K562 (cell line): Measurements from ENCODE around the gene SYPL2. TPM values are rescaled to one million over a fixed set of nuclear protein-coding genes. Genes with fewer than 3 reads are reported as not detected.
A peak's percentile ranks its signal among the peaks of the same experiment; 100 is the strongest.

Experiments used
- CHD4 ChIP-seq: fragments of 200-600 bp; sonication (generic); IDR thresholded peaks from 3 replicates; pipeline ENCODE4 v1.6.1; 2012; ENCODE audit warnings: low read depth, mild to moderate bottlenecking, mixed read lengths, low read length, inconsistent platforms; ENCODE audit not compliant: insufficient read depth, insufficient replicate concordance, poor library complexity, severe bottlenecking
- ESRRA ChIP-seq: fragments of 450-650 bp; IDR thresholded peaks from 2 replicates; pipeline ENCODE4 v1.6.1; 2014; ENCODE audit warnings: low read depth, mild to moderate bottlenecking, moderate library complexity, borderline replicate concordance
- HIVEP1 ChIP-seq: fragments of 250-450 bp; sonication (Bioruptor Pico); IDR thresholded peaks from 2 replicates; pipeline ENCODE4 v1.4.0; 2020; ENCODE audit warnings: mild to moderate bottlenecking
- IFI16 ChIP-seq: fragments of 250-450 bp; sonication (Bioruptor Pico); IDR thresholded peaks from 2 replicates; pipeline ENCODE4 v2.1.2; 2022; ENCODE audit warnings: mild to moderate bottlenecking, inconsistent platforms
- MTA1 ChIP-seq: fragments of 450-650 bp; IDR thresholded peaks from 2 replicates; pipeline ENCODE4 v1.6.1; 2017; ENCODE audit warnings: borderline replicate concordance
- SAFB2 ChIP-seq: fragments of 200-400 bp; formaldehyde crosslinking; IDR thresholded peaks from 2 replicates; pipeline ENCODE4 v1.6.1; 2018; ENCODE audit warnings: borderline replicate concordance, low read length, low read depth, moderate library complexity; ENCODE audit not compliant: severe bottlenecking
- TEAD4 ChIP-seq, 2 experiments: sonication (generic) in 1 of 2; formaldehyde crosslinking in 1 of 2; IDR thresholded peaks; 2 replicates each; pipeline versions ENCODE4 v1.6.1 to v1.8.0; 2012 to 2022; ENCODE audit warnings: borderline replicate concordance in 1 of 2, inconsistent platforms in 1 of 2, low read length in 1 of 2, mild to moderate bottlenecking in 1 of 2, missing genetic modification reagents in 1 of 2
- XRCC4 ChIP-seq: IDR thresholded peaks from one replicate; pipeline ENCODE4 v1.6.1; 2011; ENCODE audit not compliant: insufficient read depth, insufficient read length; ENCODE audit errors: extremely low read depth
- ZNF551 ChIP-seq: fragments of 250-450 bp; sonication (Bioruptor Pico); IDR thresholded peaks from 2 replicates; pipeline ENCODE4 v1.5.0; 2021; ENCODE audit warnings: mild to moderate bottlenecking, moderate library complexity
- polyA plus RNA-seq, 8 experiments: library from polyadenylated mRNA; depleted of rRNA in 4 of 8; stranded (reverse) in 5 of 8; unstranded in 3 of 8; fragments of >200 nt; fragmentation: Nextera tagmentation in 2 of 8; fragmentation: Illumina TruSeq in 1 of 8; extraction: Ambion mirVana in 2 of 8; extraction: Trizol in 1 of 8; gene quantifications; 2 replicates each; pipeline versions ENCODE4 v1.2.1 to v1.2.3, GENCODE V29; 2011 to 2014; ENCODE audit warnings: inconsistent platforms in 1 of 8, missing spikeins in 1 of 8
- total RNA-seq, 7 experiments: library from RNA; depleted of rRNA in 6 of 7; stranded (reverse); fragments of >200 nt in 6 of 7; fragmentation: Illumina TruSeq in 2 of 7; extraction: Trizol in 2 of 7; gene quantifications; 2 replicates each; pipeline versions ENCODE4 v1.2.1 to v1.2.3, GENCODE V29; 2011 to 2021; ENCODE audit warnings: low replicate concordance in 1 of 7
- TF ChIP-seq, protein P1 (sequence below), 2 experiments: fragments of 450-650 bp; formaldehyde crosslinking in 1 of 2; IDR thresholded peaks; 2 replicates each; pipeline versions ENCODE4 v1.4.0 to v1.6.1; 2014 to 2020; ENCODE audit warnings: mild to moderate bottlenecking in 2 of 2, borderline replicate concordance in 1 of 2, low read depth in 1 of 2
- TF ChIP-seq, protein P2 (sequence below): fragments of 450-650 bp; IDR thresholded peaks from 2 replicates; pipeline ENCODE4 v1.6.1; 2016
- TF ChIP-seq, protein P3 (sequence below), 2 experiments: IDR thresholded peaks; 2 replicates each; pipeline ENCODE4 v1.6.1; 2011; ENCODE audit warnings: borderline replicate concordance in 1 of 2, control low read depth in 1 of 2, low read depth in 1 of 2, low read length in 1 of 2, mild to moderate bottlenecking in 1 of 2, mixed read lengths in 1 of 2, moderate library complexity in 1 of 2; ENCODE audit not compliant: insufficient read depth in 1 of 2, insufficient read length in 1 of 2, poor library complexity in 1 of 2, severe bottlenecking in 1 of 2; ENCODE audit errors: extremely low read depth in 1 of 2
- TF ChIP-seq, protein P4 (sequence below): sonication (generic); formaldehyde crosslinking; IDR thresholded peaks from 2 replicates; pipeline ENCODE4 v1.8.0; 2022; ENCODE audit warnings: mild to moderate bottlenecking, missing genetic modification reagents

The SYPL2 gene
- total and polyA plus RNA-seq, 9 of the 15 experiments (the other 6 are each of a cell fraction or from before 2014, with no cell fraction given) = 0.03 to 0.20 (median 0.07) TPM; not detected in 2

DNA sequence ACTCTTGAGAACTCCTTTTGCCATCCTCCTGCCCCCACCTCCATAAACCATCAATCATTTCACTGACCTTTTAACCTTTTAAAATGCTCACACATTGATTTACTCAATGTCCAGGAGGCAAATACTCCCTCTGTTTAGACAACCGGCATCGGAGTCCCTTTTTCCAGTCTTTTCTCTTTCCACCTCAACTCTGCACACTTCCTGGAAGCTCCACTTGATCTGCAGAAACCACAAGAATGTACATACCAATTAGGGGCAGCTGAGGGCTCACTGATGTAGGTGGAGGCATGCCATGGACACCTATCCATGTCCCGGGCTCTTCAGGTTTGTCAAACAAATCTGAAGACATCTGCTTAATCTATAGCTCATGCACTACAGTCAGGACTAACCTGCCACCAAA lies 48.5 kb downstream of the SYPL2 start (continued):
- TF ChIP-seq, protein P1, sequence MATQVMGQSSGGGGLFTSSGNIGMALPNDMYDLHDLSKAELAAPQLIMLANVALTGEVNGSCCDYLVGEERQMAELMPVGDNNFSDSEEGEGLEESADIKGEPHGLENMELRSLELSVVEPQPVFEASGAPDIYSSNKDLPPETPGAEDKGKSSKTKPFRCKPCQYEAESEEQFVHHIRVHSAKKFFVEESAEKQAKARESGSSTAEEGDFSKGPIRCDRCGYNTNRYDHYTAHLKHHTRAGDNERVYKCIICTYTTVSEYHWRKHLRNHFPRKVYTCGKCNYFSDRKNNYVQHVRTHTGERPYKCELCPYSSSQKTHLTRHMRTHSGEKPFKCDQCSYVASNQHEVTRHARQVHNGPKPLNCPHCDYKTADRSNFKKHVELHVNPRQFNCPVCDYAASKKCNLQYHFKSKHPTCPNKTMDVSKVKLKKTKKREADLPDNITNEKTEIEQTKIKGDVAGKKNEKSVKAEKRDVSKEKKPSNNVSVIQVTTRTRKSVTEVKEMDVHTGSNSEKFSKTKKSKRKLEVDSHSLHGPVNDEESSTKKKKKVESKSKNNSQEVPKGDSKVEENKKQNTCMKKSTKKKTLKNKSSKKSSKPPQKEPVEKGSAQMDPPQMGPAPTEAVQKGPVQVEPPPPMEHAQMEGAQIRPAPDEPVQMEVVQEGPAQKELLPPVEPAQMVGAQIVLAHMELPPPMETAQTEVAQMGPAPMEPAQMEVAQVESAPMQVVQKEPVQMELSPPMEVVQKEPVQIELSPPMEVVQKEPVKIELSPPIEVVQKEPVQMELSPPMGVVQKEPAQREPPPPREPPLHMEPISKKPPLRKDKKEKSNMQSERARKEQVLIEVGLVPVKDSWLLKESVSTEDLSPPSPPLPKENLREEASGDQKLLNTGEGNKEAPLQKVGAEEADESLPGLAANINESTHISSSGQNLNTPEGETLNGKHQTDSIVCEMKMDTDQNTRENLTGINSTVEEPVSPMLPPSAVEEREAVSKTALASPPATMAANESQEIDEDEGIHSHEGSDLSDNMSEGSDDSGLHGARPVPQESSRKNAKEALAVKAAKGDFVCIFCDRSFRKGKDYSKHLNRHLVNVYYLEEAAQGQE (IDR thresholded peaks at IDR 0.05; ENCODE audit: borderline replicate concordance) = no peak
- TF ChIP-seq, protein P1 (CRISPR knock-in tag; IDR thresholded peaks at IDR 0.05; ENCODE audit: low read depth) = no peak
- TF ChIP-seq SAFB2 (no peak), ZNF551 (CRISPR knock-in tag) (no peak), IFI16 (CRISPR knock-in tag) (no peak), MTA1 (no peak), ESRRA (no peak), CHD4 (no peak), XRCC4 (no peak), HIVEP1 (no peak), TEAD4 (IDR thresholded peaks at IDR 0.05; ENCODE audit: low read length) (no peak), TEAD4 (CRISPR knock-in tag; IDR thresholded peaks at IDR 0.05; ENCODE audit: borderline replicate concordance) (no peak)
- TF ChIP-seq, protein P2, sequence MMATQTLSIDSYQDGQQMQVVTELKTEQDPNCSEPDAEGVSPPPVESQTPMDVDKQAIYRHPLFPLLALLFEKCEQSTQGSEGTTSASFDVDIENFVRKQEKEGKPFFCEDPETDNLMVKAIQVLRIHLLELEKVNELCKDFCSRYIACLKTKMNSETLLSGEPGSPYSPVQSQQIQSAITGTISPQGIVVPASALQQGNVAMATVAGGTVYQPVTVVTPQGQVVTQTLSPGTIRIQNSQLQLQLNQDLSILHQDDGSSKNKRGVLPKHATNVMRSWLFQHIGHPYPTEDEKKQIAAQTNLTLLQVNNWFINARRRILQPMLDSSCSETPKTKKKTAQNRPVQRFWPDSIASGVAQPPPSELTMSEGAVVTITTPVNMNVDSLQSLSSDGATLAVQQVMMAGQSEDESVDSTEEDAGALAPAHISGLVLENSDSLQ = 0 out of 2 replicates have a peak, but pooled peaks have one; percentile 24
- TF ChIP-seq, protein P3, sequence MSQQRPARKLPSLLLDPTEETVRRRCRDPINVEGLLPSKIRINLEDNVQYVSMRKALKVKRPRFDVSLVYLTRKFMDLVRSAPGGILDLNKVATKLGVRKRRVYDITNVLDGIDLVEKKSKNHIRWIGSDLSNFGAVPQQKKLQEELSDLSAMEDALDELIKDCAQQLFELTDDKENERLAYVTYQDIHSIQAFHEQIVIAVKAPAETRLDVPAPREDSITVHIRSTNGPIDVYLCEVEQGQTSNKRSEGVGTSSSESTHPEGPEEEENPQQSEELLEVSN (IDR thresholded peaks at IDR 0.05; ENCODE audit: borderline replicate concordance in 1 of 2, extremely low read depth in 1 of 2, insufficient read depth in 1 of 2, insufficient read length in 1 of 2, low read depth in 1 of 2, low read length in 1 of 2, poor library complexity in 1 of 2, severe bottlenecking in 1 of 2) = no peak
- TF ChIP-seq, protein P4, sequence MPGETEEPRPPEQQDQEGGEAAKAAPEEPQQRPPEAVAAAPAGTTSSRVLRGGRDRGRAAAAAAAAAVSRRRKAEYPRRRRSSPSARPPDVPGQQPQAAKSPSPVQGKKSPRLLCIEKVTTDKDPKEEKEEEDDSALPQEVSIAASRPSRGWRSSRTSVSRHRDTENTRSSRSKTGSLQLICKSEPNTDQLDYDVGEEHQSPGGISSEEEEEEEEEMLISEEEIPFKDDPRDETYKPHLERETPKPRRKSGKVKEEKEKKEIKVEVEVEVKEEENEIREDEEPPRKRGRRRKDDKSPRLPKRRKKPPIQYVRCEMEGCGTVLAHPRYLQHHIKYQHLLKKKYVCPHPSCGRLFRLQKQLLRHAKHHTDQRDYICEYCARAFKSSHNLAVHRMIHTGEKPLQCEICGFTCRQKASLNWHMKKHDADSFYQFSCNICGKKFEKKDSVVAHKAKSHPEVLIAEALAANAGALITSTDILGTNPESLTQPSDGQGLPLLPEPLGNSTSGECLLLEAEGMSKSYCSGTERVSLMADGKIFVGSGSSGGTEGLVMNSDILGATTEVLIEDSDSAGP (CRISPR knock-in tag) = no peak
